Stimulated activated CD4-positive, alpha-beta T cell treated with anti-CD3 and anti-CD28 coated beads, Interleukin-1b, Interleukin-23, amount 100 ng/mL, for 4 hours (primary cell): ENCODE data around the gene CCDC175.
A peak's percentile ranks its signal among the peaks of the same experiment; 100 is the strongest.

ENCODE experiments used
- DNase-seq, 2 donors: peaks; one replicate each; pipeline ENCODE4 v3.0.0-alpha.2; 2020; ENCODE audit warnings: low read depth in 2 of 2

CCDC175 gene

GRCh38 chr14:59576332-59577294 lies at the start of gene CCDC175:
Gene CCDC175, minus strand, starts transcription at chr14:59576812. Its CDS starts 37 bp downstream, at chr14:59576775.
- peak; percentile 67 to 78 for DNase-seq

- no peak for DNase-seq
These were observed 46.0 kb upstream of the CCDC175 start for GRCh38 chr14:59622631-59623030.

- no peak for DNase-seq
These were observed 42.4 kb upstream of the CCDC175 start for GRCh38 chr14:59619061-59619460.

GRCh38 chr14:59601056-59601455 lies 24.4 kb upstream of the CCDC175 start:
- no peak for DNase-seq

GRCh38 chr14:59600211-59600945 lies 23.8 kb upstream of the CCDC175 start:
- DNase-seq, result no peak

GRCh38 chr14:59595071-59595470 lies 18.5 kb upstream of the CCDC175 start:
- DNase-seq, result no peak

GRCh38 chr14:59591641-59592370 lies 15.2 kb upstream of the CCDC175 start:
- DNase-seq, result no peak

GRCh38 chr14:59588101-59588500 lies 11.5 kb upstream of the CCDC175 start:
- DNase-seq, result no peak

- DNase-seq, result no peak
These were observed 9.4 kb upstream of the CCDC175 start for GRCh38 chr14:59585891-59586554.

GRCh38 chr14:59583755-59584154 lies 7.1 kb upstream of the CCDC175 start:
- DNase-seq, result no peak

GRCh38 chr14:59582845-59583509 lies 6.4 kb upstream of the CCDC175 start:
- DNase-seq, result no peak

GRCh38 chr14:59582161-59582560 lies 5.5 kb upstream of the CCDC175 start:
- no peak for DNase-seq

GRCh38 chr14:59580911-59581310 lies 4.3 kb upstream of the CCDC175 start:
- no peak for DNase-seq

GRCh38 chr14:59570122-59570521 lies 6.5 kb downstream of the CCDC175 start:
- no peak for DNase-seq

- DNase-seq, result no peak
These were observed 9.9 kb downstream of the CCDC175 start for GRCh38 chr14:59566725-59567124.

- no peak for DNase-seq
These were observed 10.3 kb downstream of the CCDC175 start for GRCh38 chr14:59566296-59566695.

- no peak for DNase-seq
These were observed 11.5 kb downstream of the CCDC175 start for GRCh38 chr14:59565087-59565486.

GRCh38 chr14:59564366-59564765 lies 12.2 kb downstream of the CCDC175 start:
- DNase-seq, result no peak

- no peak for DNase-seq
These were observed 29.3 kb downstream of the CCDC175 start for GRCh38 chr14:59547310-59547709.

GRCh38 chr14:59543873-59544272 lies 32.7 kb downstream of the CCDC175 start:
- DNase-seq, result no peak

- DNase-seq, result no peak
These were observed 34.9 kb downstream of the CCDC175 start for GRCh38 chr14:59541731-59542130.
